GM18526 (cell line): ENCODE measurements around the gene HAO1.

ENCODE experiments used
- POLR2A ChIP-seq: IDR thresholded peaks from 3 replicates; pipeline ENCODE4 v1.6.1; 2011; ENCODE audit not compliant: insufficient read length; ENCODE audit errors: extremely low read depth

HAO1 gene

GRCh38 chr20:7939663-7940062, 595 bp downstream of the HAO1 start:
- no peak for TF ChIP-seq POLR2A

- TF ChIP-seq POLR2A, result no peak
Measured at GRCh38 chr20:7938058-7938457, 2.2 kb downstream of the HAO1 start.

- no peak for TF ChIP-seq POLR2A
Measured at GRCh38 chr20:7937328-7937727, 2.9 kb downstream of the HAO1 start.

GRCh38 chr20:7935027-7935551, 5.2 kb downstream of the HAO1 start:
- TF ChIP-seq POLR2A, result no peak

- no peak for TF ChIP-seq POLR2A
Measured at GRCh38 chr20:7933346-7933745, 6.9 kb downstream of the HAO1 start.

- no peak for TF ChIP-seq POLR2A
Measured at GRCh38 chr20:7930343-7930742, 9.9 kb downstream of the HAO1 start.

- TF ChIP-seq POLR2A, result no peak
Measured at GRCh38 chr20:7926767-7927166, 13.5 kb downstream of the HAO1 start.

GRCh38 chr20:7926323-7926722, 13.9 kb downstream of the HAO1 start:
- TF ChIP-seq POLR2A, result no peak

GRCh38 chr20:7924692-7925091, 15.6 kb downstream of the HAO1 start:
- TF ChIP-seq POLR2A, result no peak

GRCh38 chr20:7916648-7917047, 23.6 kb downstream of the HAO1 start:
- TF ChIP-seq POLR2A, result no peak

GRCh38 chr20:7912551-7912950, 27.7 kb downstream of the HAO1 start:
- no peak for TF ChIP-seq POLR2A

- no peak for TF ChIP-seq POLR2A
Measured at GRCh38 chr20:7911586-7912330, 28.5 kb downstream of the HAO1 start.

GRCh38 chr20:7908905-7909304, 31.4 kb downstream of the HAO1 start:
- no peak for TF ChIP-seq POLR2A

GRCh38 chr20:7903429-7903828, 36.8 kb downstream of the HAO1 start:
- no peak for TF ChIP-seq POLR2A

GRCh38 chr20:7902879-7903278, 37.4 kb downstream of the HAO1 start:
- no peak for TF ChIP-seq POLR2A

- no peak for TF ChIP-seq POLR2A
Measured at GRCh38 chr20:7897781-7898364, 42.4 kb downstream of the HAO1 start.
